ENCODE data around the gene PTPN1. TPM values are rescaled to one million over a fixed set of nuclear protein-coding genes. Genes with fewer than 3 reads are reported as not detected.

The PTPN1 gene
- total and polyA plus RNA-seq, 2 donors (not counting 3 experiments of a cell fraction or from before 2014, with no cell fraction given) = 41.1 to 64.3 TPM

- POLR2A ChIA-PET = no interaction called here
- BruUV-seq (replicated peaks) = no TSS peak
- intact Hi-C loops (cut with micrococcal nuclease) = no loop called here
These were observed 10.2 kb upstream of the PTPN1 start for GRCh38 chr20:50499938-50500337.

More at GRCh38 chr20:50499938-50500337, 10.2 kb upstream of the PTPN1 start:
- Histone ChIP-seq H3K9me1 (replicated peaks; ENCODE audit: control insufficient read depth, extremely low read depth, insufficient read depth, low read length) (no peaks in the 10 kb centered on the region), H3K4me3 (replicated peaks in 1 of 3; ENCODE audit: insufficient read depth in 1 of 3, low read depth in 1 of 3, low read length in 3 of 3) (no peak overlapping the region), H3K9ac (replicated peaks; ENCODE audit: extremely low read depth, insufficient read depth, low read length) (no peak overlapping the region), H4K20me1 (replicated peaks; ENCODE audit: control insufficient read depth, extremely low read depth, insufficient read depth, low read length) (no peaks in the 10 kb centered on the region), H3K9me3 (replicated peaks; ENCODE audit: control insufficient read depth, insufficient read depth, low read length) (no peaks in the 10 kb centered on the region), H3K27ac (ENCODE audit: insufficient read depth, low read depth, low read length) (no peak overlapping the region), H3K27me3 (ENCODE audit: control insufficient read depth in 2 of 2, insufficient read depth in 2 of 2, low read length in 2 of 2) (no peaks in the 10 kb centered on the region), H3K4me1 (ENCODE audit: control insufficient read depth, extremely low read depth, insufficient read depth, low read length) (peaks cover 25% of the 10 kb centered on the region), H3K4me2 (ENCODE audit: insufficient read depth, low read length) (no peak overlapping the region), H3K79me2 (ENCODE audit: control insufficient read depth, insufficient read depth, low read length) (no peaks in the 10 kb centered on the region), H2AFZ (ENCODE audit: low read depth, low read length) (peak overlapping the region; percentile 10), H3K36me3 (ENCODE audit: control insufficient read depth in 2 of 2, extremely low read depth in 1 of 2, insufficient read depth in 2 of 2, low read length in 2 of 2) (no peaks in the 10 kb centered on the region)
- FAIRE-seq = no peak
- TF ChIP-seq EZH2 (IDR thresholded peaks at IDR 0.05; ENCODE audit: borderline replicate concordance, low read depth, low read length, severe bottlenecking) = no peak
- TF ChIP-seq POLR2A (IDR thresholded peaks at IDR 0.05; ENCODE audit: low read depth, low read length) = no peak
- TF ChIP-seq FOS (IDR thresholded peaks at IDR 0.05; ENCODE audit: borderline replicate concordance, insufficient read depth, low read length) = no peak
- no peak for TF ChIP-seq POLR2AphosphoS5 (IDR thresholded peaks at IDR 0.05; ENCODE audit: insufficient read depth, low read depth, low read length)
- TF ChIP-seq GATA2 (IDR thresholded peaks at IDR 0.05; ENCODE audit: insufficient read depth, insufficient read length, low read depth, low read length) = no peak
- no peak for TF ChIP-seq JUN (IDR thresholded peaks at IDR 0.05; ENCODE audit: borderline replicate concordance, insufficient read depth, insufficient read length, low read depth)
- no peak for TF ChIP-seq MYC (IDR thresholded peaks at IDR 0.05; ENCODE audit: low read depth, low read length)
- no peak for TF ChIP-seq MAX (IDR thresholded peaks at IDR 0.05; ENCODE audit: insufficient read depth, insufficient read length)
- TF ChIP-seq, protein P1, sequence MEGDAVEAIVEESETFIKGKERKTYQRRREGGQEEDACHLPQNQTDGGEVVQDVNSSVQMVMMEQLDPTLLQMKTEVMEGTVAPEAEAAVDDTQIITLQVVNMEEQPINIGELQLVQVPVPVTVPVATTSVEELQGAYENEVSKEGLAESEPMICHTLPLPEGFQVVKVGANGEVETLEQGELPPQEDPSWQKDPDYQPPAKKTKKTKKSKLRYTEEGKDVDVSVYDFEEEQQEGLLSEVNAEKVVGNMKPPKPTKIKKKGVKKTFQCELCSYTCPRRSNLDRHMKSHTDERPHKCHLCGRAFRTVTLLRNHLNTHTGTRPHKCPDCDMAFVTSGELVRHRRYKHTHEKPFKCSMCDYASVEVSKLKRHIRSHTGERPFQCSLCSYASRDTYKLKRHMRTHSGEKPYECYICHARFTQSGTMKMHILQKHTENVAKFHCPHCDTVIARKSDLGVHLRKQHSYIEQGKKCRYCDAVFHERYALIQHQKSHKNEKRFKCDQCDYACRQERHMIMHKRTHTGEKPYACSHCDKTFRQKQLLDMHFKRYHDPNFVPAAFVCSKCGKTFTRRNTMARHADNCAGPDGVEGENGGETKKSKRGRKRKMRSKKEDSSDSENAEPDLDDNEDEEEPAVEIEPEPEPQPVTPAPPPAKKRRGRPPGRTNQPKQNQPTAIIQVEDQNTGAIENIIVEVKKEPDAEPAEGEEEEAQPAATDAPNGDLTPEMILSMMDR (IDR thresholded peaks at IDR 0.05; ENCODE audit: extremely low read depth in 1 of 2, insufficient read depth in 1 of 2, low read depth in 1 of 2, low read length in 2 of 2) = no peak
- dilution Hi-C loops (cut with MboI; ENCODE audit: extremely low pct_ligation_motif_present, low sequenced_read_pairs) = no loop called here
- no peak for DNase-seq (ENCODE audit: low read depth, low spot score)
- CTCF ChIA-PET = interaction anchor here (0.6 to 1.6 kb wide), 3 partner anchors 9 to 36 kb away, joined by 3 to 4 read pairs (median 3); no protein-coding TSS in a partner anchor

All from endothelial cell of umbilical vein (primary cell).